HuH-7 (cell line): ENCODE data around the gene SF3B2.
"Not testable (repeated sequence)": the region's sequence is repeated elsewhere in the genome, so short reads cannot be mapped to it uniquely, and the experiment has no call there.

Source experiments
- DNase-seq: peaks from one replicate; pipeline ENCODE4 v3.0.0; 2011; ENCODE audit warnings: low spot score

SF3B2 gene

DNA sequence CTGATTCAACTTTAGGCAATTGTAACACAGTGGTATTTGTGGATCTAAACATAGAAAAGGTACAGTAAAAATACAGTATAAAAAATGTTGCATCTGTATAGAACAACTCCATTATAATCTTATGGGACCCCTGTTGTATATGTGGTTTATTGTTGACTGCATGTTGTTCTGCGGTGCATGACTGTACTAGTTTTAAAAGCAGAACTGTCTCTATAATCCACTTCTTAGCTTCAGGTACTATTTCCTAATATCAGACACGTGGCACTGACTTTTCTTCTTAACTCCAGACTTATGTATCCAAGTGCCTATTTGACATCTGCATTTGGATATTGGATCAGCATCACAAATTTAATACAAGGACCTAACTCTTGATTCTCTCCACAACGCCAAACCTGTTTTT, 59.0 kb downstream of the SF3B2 start:
- DNase-seq = no peak

- no peak for DNase-seq
Observed at GRCh38 chr11:66112041-66112491, 59.9 kb downstream of the SF3B2 start.

DNA sequence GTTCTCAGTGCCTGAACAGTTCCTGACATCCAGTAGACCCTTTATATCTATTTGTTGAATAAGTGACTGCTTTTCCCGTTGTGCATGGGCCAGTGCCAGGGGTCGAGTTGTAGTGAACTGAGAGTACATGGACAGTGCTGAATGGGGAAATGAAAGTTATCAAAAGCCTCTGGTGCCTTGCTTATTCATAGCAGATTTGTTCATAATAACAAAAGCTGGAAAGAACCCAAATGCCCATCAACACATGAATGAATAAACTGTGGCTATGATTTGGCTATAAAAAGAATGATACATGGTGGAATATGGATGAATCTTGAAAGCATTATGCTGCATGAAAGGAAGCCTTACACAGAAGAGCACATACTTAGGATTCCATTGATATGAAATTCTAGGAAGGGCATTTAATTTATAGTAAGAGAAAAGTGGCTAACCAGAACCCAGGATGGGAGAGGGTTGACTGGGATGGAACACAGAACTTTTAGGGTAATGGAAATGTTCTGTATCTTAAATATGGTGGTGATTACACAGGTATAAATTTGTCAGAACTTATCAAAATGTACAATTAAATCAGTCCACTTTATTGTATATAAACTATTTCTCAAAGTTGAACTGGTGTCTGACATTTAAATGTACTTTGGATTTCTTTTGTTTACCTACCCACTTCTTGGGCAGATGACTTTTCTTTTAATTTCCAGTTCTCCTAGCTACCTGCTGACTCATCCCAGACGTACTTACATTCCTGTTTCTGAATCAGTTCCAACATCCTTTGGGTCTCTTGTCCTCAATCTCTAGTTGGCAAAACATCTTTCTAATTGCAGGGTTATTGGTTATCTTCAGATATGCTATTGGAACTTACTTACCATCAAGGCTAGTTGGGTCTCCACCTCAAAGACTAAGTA, 60.7 kb downstream of the SF3B2 start:
- no peak for DNase-seq

DNA sequence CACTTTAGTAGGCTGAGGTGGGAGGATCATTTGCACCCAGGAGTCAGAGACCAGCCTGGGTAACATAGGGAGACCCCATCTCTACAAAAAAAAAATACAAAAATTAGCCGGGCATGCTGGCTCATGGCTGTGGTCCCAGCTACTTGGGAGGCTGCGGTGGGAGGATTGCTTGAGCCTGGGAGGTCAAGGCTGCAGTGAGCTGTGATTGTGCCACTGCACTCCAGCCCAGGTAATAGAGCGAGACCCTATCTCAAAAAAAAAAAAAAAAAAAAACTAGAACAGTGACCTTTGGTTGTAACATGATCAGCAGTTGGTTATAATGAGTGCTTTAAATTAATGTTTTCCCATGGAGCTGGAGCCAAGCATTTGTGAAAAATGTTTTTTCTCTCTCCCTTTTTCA, 62.8 kb downstream of the SF3B2 start:
- DNase-seq = not testable (repeated sequence)

- DNase-seq = no peak
Observed at GRCh38 chr11:66115638-66116301, 63.6 kb downstream of the SF3B2 start.

- no peak for DNase-seq
Observed at GRCh38 chr11:66116576-66117361, 64.6 kb downstream of the SF3B2 start.

DNA sequence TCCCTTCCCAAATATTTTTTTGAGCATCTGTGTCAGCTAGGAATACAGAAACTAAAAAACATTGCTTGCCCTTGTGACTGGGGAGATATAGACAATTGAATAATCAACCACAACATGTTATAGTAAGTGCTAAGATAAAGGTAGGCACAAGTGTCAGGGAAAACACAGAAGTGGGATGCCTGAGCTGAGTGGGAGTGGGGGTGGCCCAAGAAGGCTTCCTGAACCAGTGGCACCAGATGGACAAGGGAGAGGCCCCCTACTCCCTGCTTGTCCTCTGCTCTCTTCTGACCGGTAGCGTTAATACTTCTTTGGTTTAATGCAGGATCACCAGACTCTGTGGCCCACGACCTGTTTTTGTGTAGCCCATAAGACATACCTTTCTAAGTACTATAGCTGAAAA, 66.7 kb downstream of the SF3B2 start:
- DNase-seq = no peak
